GM23248 (cell line): ENCODE data around the gene FCN3.

Source experiments
- EZH2 ChIP-seq: fragments of 200-600 bp; sonication (generic); IDR thresholded peaks from 2 replicates; pipeline ENCODE4 v1.6.1; 2018; ENCODE audit warnings: antibody characterized with exemption, mild to moderate bottlenecking; ENCODE audit not compliant: insufficient read depth, poor library complexity, severe bottlenecking
- EZH2phosphoT487 ChIP-seq: fragments of 200-600 bp; sonication (generic); IDR thresholded peaks from 2 replicates; pipeline ENCODE4 v1.6.1; 2018; ENCODE audit warnings: antibody characterized with exemption, moderate library complexity, mild to moderate bottlenecking, low read depth; ENCODE audit not compliant: insufficient read depth

GRCh38 chr1:27364696-27365371 lies 9.8 kb downstream of the FCN3 start:
- no peak for TF ChIP-seq EZH2phosphoT487
- TF ChIP-seq EZH2 = no peak
